Type B pancreatic cell (in vitro differentiated cells): ENCODE measurements around the gene P2RX1. TPM values are rescaled to one million over a fixed set of nuclear protein-coding genes. Genes with fewer than 3 reads are reported as not detected.

Experiments used
- DNase-seq: peaks from one replicate; pipeline ENCODE4 v3.0.0; 2021; ENCODE audit warnings: mixed read lengths; ENCODE audit not compliant: unreplicated experiment; ENCODE audit errors: extremely low spot score
- H3K27ac Mint-ChIP-seq: 2 replicates; pipeline ENCODE4 v1.8.0; 2021; ENCODE audit warnings: mild to moderate bottlenecking, mixed read lengths
- H3K27me3 Mint-ChIP-seq: 2 replicates; pipeline ENCODE4 v1.8.0; 2021; ENCODE audit warnings: mixed read lengths
- H3K36me3 Mint-ChIP-seq: 2 replicates; pipeline ENCODE4 v1.8.0; 2021; ENCODE audit warnings: mixed read lengths
- H3K4me1 Mint-ChIP-seq: one replicate; pipeline ENCODE4 v1.8.0; 2021; ENCODE audit warnings: mixed read lengths; ENCODE audit not compliant: unreplicated experiment
- H3K4me3 Mint-ChIP-seq: 2 replicates; pipeline ENCODE4 v1.8.0; 2021; ENCODE audit warnings: mild to moderate bottlenecking, mixed read lengths
- H3K9me3 Mint-ChIP-seq: 2 replicates; pipeline ENCODE4 v1.8.0; 2021; ENCODE audit warnings: mixed read lengths
- long read RNA-seq: library from polyadenylated mRNA; unstranded; transcript quantifications from one replicate; pipeline ENCODE4 v2.0.0, GENCODE V29; 2020
- total RNA-seq: library from RNA; stranded (reverse); gene quantifications from 2 replicates; pipeline ENCODE4 v1.2.1, GENCODE V29; 2021; ENCODE audit warnings: low replicate concordance
- TF ChIP-seq, protein P1 (sequence below): fragments of 200-600 bp; sonication (generic); conservative IDR thresholded peaks from 2 replicates; pipeline ENCODE4 v1.5.0; 2021; ENCODE audit warnings: antibody characterized with exemption, mild to moderate bottlenecking

The P2RX1 gene
- total RNA-seq, result 0.36 TPM in 1 of 2 replicates, not detected in the other
- long read RNA-seq, partial matches to known transcripts, result 0 of 1 reads
- long read RNA-seq, other reads (novel, unspliced or antisense), result 0 of 1 reads

DNA sequence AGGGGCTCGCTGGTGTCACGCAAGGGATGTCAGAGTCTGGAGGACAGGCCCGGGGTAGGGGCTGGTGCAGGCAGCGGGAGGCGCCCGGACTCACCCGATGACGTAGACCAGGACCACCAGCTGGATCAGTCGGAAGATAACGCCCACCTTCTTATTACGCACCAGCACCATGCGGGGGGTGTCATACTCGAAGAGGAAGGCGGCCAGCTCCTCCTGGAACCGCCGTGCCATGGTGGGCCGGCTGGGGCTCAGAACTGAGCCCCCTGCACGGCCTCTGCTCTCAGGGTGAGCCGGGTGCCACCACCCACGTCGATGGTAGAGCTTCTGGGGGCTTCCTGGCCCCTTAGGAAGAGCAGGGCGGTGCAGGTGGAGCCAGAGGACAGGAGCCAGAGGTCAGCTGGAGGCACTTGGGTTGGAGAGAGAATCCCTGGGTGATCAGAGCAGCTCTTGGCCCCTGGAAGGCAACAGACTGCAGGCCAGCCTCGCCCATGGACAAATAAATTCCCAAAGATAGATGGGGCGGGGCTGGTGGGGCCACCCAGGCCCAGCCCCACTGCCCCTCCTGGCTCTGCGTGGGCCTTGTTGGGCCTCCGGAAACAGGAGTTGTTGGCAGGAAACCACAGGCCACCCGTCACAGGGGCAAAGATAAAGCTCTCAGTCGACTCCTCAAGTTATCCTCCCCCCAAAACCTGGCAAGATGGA lies at the start of gene P2RX1:
Gene P2RX1 (minus strand): TSS at position 471 of the 702 bp plus-strand sequence. CDS start 240 bp downstream, at position 231.
- Mint-ChIP-seq H3K27ac (no peak within 1 kb of the TSS), H3K4me3 (no peak within 1 kb of the TSS), H3K36me3 (no peaks in the 10 kb centered on the region), H3K27me3 (no peaks in the 10 kb centered on the region), H3K9me3 (no peaks in the 10 kb centered on the region), H3K4me1 (no peaks in the 10 kb centered on the region)
- no peak for DNase-seq
- TF ChIP-seq, protein P1, sequence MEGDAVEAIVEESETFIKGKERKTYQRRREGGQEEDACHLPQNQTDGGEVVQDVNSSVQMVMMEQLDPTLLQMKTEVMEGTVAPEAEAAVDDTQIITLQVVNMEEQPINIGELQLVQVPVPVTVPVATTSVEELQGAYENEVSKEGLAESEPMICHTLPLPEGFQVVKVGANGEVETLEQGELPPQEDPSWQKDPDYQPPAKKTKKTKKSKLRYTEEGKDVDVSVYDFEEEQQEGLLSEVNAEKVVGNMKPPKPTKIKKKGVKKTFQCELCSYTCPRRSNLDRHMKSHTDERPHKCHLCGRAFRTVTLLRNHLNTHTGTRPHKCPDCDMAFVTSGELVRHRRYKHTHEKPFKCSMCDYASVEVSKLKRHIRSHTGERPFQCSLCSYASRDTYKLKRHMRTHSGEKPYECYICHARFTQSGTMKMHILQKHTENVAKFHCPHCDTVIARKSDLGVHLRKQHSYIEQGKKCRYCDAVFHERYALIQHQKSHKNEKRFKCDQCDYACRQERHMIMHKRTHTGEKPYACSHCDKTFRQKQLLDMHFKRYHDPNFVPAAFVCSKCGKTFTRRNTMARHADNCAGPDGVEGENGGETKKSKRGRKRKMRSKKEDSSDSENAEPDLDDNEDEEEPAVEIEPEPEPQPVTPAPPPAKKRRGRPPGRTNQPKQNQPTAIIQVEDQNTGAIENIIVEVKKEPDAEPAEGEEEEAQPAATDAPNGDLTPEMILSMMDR, result no peak

DNA sequence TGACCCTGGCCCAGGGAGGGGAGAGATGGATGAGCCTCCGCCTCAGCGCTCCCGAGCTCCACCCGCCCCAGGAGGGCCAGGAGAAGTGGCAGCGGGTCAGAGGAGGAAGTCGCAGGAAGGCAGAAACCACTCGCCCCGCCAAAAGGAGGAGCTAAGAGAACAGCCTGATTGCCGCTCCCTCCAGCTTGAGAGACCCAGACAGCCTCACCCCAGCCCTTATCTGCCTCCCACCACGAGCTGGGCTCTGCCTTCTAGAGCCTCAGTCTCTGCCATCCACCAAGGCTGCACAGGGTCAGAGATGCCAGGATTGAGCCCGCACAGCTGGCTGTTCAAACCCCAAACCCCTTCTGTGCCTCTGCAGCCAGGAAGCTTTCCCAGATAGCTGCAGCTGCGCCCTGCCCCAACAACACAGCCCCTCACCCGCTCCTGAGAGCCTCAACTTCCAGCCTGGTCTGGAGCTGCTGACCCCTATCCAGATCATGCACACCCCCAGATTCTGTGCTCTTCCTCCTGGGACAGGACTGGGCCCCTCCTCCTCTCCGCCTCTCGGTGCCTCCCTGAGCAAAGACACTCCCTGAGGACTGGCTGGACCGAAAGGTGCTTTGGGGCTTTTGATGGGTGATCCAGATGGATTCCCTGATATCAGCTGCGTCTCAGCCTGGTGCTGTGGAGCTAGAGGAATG lies 49.0 kb upstream of the P2RX1 start:
- TF ChIP-seq, protein P1, result no peak
- no peaks in the 10 kb centered on the region for H3K9me3 Mint-ChIP-seq
- peaks cover 15% of the 10 kb centered on the region for H3K4me1 Mint-ChIP-seq
- peak overlapping the region; percentile 79 for H3K4me3 Mint-ChIP-seq
- DNase-seq, result no peak
- H3K27me3 Mint-ChIP-seq, result peaks cover 67% of the 10 kb centered on the region
- no peaks in the 10 kb centered on the region for H3K36me3 Mint-ChIP-seq
- H3K27ac Mint-ChIP-seq, result peak overlapping the region; percentile 50

DNA sequence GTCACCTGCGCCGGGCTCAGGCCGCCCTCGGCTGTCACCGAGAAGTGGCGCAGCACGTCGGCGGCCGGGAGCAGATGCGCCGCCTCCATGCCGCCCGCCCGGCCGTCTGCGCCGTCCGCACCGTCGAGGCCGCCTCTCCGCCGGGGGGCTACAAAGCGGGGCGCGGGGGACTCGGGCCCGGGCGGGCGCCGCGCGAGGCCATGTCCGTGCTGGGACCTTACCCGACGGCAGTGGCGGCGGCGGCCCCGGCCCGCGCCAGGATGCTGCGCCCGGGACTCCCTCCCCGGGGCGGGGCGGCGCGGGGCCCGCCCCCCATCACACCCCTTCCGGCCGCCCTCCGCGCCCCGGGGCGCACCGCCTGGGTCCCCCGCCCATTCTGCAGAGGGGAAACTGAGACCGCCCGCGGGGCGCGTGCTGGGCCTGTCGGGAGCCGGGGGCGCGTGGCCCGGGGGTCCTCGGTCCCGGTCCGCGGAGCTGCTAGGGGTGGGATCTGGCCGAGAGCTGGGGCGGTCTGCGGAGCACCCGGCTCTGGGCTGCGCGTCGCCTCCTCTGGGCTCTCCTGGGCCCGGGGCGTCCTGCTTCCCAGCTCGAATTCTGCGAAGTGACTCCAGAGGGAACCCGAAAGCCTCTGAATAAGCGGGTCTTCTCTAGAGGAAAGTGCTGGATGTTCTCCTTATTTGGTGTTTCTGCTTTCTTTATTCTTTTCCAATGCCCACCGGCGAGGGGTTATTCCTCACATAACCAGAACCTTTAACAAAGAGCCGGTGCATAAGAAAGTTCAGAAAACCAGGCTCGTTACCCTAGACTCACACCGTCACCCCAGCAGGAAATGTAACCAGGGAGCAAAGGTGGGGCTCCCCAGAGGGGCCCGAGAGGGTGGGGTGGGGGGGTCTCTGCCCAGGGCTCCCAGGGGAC lies 48.2 kb upstream of the P2RX1 start, which contains the start of gene ATP2A3:
Gene ATP2A3 (minus strand): TSS at position 235 of the 915 bp plus-strand sequence. CDS start 146 bp downstream, at position 89.
- TF ChIP-seq, protein P1, result no peak
- H3K27ac Mint-ChIP-seq, result peak within 1 kb of the TSS; percentile 50
- no peaks in the 10 kb centered on the region for H3K36me3 Mint-ChIP-seq
- H3K4me3 Mint-ChIP-seq, result peak within 1 kb of the TSS; percentile 81
- DNase-seq, result no peak
- H3K4me1 Mint-ChIP-seq, result peaks cover 16% of the 10 kb centered on the region
- peaks cover 67% of the 10 kb centered on the region for H3K27me3 Mint-ChIP-seq
- H3K9me3 Mint-ChIP-seq, result no peaks in the 10 kb centered on the region

DNA sequence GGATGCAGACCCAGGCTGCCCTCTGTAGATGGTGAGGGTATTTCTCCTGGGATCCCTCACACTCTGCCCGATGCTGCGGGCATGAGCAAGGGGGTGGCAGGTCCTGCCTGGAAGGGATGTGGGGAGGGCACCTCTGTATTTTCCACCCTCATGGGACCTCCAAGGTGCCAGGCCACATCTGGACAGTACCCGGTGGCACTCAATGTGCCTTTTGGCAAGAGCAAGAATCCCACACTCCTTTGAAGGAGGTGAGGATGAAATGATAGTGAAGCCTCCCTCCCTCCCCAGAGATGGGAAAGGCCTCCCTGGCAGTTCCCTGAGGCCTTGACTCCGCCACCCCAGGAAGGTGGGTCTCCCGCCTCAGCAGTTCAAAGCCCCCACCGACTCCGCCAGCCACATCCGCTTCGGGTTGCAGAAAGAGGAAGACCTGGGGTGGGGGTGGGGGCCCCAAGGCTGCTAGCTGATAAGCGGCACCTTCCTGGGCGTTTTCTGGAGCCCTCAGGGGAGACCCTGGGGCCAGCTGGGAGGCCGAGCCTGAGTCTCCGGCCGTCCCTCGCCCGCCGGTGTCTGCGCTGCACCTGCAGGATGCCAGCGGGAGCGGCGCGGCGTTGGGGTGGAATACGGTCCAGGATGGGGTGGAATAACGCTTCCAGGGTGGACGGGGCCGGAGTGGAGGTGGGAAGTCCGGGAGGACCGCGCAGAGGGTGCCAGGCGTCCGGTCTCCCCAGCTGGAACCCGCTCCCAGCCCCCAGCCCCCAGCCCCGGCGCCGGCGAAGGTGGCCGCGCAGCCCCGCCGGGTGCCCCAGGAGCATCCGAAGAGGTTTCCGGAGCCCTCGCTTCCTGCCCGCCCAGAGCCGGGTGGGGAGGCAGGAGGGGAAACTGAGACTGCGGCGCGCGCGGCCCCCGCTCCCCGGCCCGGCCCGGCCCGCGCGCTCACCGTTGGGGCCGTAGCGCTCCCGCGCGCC lies 47.3 kb upstream of the P2RX1 start:
- Mint-ChIP-seq H3K27me3 (peaks cover 61% of the 10 kb centered on the region), H3K4me3 (peak overlapping the region; percentile 65), H3K9me3 (no peaks in the 10 kb centered on the region), H3K36me3 (no peaks in the 10 kb centered on the region), H3K4me1 (peaks cover 21% of the 10 kb centered on the region), H3K27ac (no peak overlapping the region)
- TF ChIP-seq, protein P1, result no peak
- no peak for DNase-seq

DNA sequence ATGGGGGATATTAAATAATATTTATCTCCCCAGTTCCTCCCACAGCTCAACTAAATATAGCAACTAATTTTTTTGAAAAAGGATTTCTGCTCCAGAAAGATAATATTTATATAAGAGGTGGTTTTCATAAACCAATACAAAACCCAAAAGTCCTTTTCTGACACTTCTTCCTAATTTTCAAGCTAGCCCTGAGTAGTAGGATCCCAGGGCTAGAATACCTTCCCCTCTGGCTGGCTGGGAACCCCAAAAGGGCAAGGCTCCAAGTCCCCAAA lies 46.6 kb upstream of the P2RX1 start:
- Mint-ChIP-seq H3K36me3 (no peaks in the 10 kb centered on the region), H3K27ac (no peak overlapping the region), H3K9me3 (no peaks in the 10 kb centered on the region), H3K27me3 (peaks cover 56% of the 10 kb centered on the region), H3K4me1 (peaks cover 21% of the 10 kb centered on the region), H3K4me3 (peak overlapping the region; percentile 65)
- TF ChIP-seq, protein P1, result no peak
- DNase-seq, result no peak
